ENCODE results near the gene GAS7.
"Not testable (repeated sequence)": the region's sequence is repeated elsewhere in the genome, so short reads cannot be mapped to it uniquely, and the experiment has no call there.

The GAS7 gene

DNA sequence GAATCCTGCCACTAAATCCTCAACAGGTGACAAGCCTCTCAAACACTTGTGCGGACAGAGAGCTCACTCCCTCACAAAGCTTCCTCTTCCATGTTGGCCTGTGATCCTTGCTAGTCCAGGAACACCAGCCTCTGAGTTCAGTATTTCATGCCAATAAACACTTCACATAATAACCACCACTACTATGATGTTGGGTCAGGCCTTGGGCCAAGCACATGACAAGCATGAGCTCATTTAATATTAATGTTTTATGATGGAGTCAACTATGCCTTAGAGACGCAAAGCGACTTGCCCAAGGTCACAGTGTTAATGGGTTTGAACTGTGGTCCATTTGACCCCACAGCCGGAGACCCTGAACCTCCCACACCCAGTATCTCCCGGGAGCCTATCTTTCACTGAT is 129.1 kb downstream of the GAS7 start:
- FAIRE-seq: no peak

GRCh38 chr17:10067446-10068143 is 130.8 kb downstream of the GAS7 start:
- no peak for FAIRE-seq

DNA sequence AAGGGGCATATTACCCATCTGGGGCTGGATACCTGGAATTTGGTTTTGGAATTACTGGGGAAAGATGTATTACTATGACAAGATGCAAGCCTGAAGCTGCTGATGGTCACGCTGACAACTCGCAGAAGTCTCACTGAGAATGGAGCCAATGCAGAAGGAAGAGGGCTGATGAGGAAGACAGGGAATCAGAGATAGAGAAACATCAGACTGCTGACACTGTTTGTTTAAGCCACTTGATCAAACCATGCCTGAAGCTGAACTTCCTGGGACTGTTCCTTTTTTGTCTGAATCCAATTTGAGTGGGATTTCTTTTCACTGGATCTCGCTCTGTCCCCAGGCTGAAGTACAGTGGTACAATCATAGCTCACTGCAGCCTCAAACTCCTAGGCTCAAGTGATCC is 133.9 kb downstream of the GAS7 start:
- no peak for FAIRE-seq

DNA sequence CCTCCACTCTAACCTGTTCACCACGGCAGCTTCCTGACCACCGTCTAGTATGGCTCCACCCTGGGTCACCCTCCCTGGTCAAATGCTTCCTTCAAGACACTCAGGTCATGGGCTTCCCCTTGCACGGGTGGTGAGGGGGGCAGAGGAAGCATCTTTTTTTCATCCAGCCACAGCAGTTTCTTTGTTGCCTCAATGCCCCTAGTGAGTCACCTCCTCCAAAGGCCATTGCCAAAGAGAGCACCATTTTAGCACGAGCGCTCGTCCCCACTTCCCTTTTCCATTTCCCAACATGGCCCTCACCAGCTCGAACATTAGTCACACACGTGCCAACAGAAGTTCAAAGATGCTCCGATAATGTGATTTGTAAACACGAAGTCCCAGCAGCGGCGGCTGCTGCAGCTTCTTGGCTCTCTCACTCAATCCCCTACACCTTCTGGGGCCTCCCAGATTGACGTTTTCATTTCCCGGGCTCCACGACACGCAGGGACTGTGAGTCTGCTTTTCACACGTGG is 134.6 kb downstream of the GAS7 start:
- FAIRE-seq: no peak

DNA sequence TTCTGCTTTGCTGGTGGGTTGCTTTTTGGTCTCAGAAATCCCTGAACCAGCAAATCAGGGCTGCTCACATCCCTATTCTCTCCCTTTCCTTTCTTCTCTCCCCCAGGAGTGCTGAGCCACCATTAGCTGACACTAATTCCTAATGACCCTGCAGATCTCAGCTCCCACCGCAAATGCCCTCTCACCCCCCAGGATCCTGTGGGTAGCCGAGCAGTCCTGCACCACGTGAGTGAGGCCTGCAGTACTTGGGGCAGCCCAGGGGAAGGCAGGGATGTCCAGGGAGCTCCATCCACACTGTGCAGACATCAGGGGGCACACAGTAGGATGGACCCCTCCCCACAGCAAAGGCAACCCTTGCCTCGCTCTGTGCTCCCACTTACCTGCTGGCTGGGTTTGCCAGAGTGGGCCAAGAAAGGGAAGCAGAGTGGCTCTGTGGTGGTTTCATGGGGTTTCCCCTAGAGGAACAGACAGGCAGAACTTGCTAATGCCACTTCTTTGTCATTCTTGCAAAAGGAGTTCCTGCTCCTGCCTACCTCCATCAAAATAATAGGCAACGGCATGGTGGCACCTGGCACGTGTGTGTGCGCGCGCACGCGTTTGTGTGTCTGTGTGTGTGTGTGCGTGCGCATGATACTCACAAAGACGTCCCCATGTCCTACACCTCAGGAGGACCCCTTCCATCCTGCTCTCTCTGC is 135.6 kb downstream of the GAS7 start:
- no peak for FAIRE-seq

GRCh38 chr17:10061111-10061845 is 137.1 kb downstream of the GAS7 start:
- no peak for FAIRE-seq

- no peak for FAIRE-seq
Observed at GRCh38 chr17:10060526-10060925, 137.9 kb downstream of the GAS7 start.

DNA sequence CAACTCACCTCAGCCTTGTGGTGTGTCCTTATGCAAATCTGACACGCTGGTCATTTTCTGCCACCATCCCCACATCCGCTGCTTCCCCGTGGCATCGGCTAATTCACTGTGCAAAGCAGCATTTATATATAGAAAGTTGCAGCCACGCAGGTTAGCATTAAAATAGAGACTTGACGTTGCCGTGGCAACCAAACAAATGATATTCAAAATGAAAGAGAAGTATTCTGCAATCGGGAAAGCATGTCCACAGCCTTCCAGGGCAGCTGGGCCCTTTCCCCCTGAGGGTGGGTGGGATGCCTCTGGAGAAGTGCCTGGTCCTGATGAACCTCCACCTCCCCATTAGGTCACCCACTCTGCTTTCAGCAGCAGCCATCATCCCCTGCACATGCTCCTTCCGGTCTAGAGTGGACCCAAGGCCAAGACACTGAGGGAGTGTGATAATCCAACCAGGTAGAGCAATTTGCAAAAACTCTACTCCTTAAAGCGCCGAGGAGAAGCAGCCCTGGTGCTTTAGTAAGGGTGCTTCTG is 138.7 kb downstream of the GAS7 start:
- FAIRE-seq: no peak

DNA sequence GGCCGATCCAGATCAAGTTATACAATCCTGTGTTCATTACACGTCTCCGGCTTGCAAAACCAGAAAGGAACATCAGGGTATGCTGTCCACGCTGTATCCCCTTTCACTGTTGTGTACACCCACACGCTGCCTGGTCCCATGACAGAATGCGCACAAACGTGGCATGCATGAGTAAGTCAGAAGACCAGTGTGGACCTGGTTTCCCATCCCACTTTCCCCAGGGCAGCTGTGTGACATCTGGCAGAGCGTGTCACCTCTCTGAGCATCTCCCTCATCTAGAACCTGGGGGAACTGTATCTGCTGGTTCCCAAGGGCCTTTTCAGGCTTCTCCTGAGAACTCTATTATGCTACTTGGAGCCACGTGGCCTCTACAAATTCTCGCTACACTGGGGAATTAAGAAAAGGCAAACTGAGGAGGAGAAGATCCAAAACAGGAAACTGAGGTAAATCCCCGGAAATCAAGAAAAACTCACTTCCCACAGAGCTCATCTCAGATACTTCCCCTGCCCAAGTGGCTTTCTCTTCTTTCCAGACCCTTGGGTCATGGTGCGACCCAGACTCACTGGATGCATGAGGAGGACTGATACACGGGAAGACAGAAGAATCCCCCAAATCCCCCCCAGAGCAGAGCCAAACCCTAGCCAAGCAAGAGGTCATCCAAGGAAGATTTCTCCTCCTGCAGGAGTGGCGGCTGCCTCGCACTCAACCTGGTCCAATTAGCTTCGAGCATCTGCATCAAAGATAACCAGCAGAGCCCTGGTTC is 139.3 kb downstream of the GAS7 start:
- no peak for FAIRE-seq

GRCh38 chr17:10057466-10057865 is 140.9 kb downstream of the GAS7 start:
- not testable (repeated sequence) for FAIRE-seq

- FAIRE-seq: peak; percentile 62
Observed at GRCh38 chr17:10055262-10055975, 143.0 kb downstream of the GAS7 start.

GRCh38 chr17:10053782-10054540 is 144.4 kb downstream of the GAS7 start:
- FAIRE-seq: no peak

DNA sequence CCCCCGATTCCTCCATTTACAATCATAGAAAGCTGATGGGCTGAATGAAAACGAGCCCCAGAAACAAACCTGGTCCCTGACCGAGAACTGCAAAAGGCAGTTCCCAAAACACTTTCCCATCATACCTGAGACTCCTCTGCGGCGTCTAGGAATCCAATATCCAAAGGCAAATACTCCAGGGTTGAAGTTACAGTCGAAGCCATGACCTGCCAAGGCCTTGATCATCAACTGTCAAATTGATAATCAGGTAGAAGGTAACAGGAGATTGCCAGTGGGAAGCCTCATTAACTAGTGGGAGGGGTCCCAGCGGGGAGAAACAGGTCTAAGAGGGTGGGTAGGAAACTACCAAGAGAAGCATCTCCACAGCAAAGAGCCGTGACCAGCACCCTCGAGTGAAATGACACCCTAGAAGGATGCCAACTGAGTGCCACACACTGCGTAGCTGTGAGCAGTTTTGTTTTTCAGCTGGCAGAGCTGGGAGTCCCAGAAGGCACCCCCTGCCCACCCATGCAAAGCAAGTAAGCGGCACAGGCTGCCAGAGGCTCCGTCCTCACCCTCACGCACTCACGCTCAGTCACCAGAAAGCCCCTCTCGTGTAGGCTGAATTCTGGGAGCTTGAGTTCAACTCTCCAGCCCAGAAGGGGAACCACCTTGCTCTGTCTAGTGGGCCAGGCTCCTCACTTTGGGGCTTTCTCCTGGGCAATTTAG is 146.1 kb downstream of the GAS7 start:
- FAIRE-seq: no peak

DNA sequence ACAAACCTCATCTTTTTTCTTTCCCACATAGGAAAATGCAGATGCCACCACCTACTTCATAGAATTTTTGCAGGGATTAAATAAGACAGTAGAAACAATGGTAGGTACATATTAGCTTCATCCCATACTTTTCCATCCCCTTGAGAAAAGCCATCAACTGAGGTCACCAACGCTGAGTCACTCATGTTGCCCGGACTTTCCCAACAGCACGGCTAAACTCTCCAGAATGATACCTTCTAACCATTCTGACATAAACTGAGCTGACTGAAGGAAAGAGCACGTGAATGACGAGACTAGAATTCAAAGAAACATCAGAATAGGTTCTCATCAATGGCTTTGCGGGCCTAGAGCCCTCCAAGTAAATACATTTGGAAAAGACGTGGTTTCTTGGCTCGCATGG is 147.3 kb downstream of the GAS7 start:
- no peak for FAIRE-seq

- no peak for FAIRE-seq
Observed at GRCh38 chr17:10050597-10051101, 147.8 kb downstream of the GAS7 start.

- no peak for FAIRE-seq
Observed at GRCh38 chr17:10048629-10049350, 149.6 kb downstream of the GAS7 start.

GRCh38 chr17:10046786-10047785 is 151.3 kb downstream of the GAS7 start:
- FAIRE-seq: no peak

Measured in endometrium (tissue), 2 donors.